Muscle layer of colon (tissue), 2 donors: Measurements from ENCODE around the gene ARL2BP.
"Not testable (repeated sequence)": the region's sequence is repeated elsewhere in the genome, so short reads cannot be mapped to it uniquely, and the experiment has no call there.

Experiments used
- H3K27ac ChIP-seq: one replicate; pipeline ENCODE4 v1.7.0; 2013; ENCODE audit warnings: low read depth, mild to moderate bottlenecking, low read length, moderate library complexity
- H3K27me3 ChIP-seq, 2 donors: one replicate each; pipeline ENCODE4 v1.7.0; 2013; ENCODE audit warnings: low read length in 2 of 2, mild to moderate bottlenecking in 2 of 2; ENCODE audit not compliant: insufficient read depth in 2 of 2, control insufficient read depth in 1 of 2
- H3K36me3 ChIP-seq: one replicate; pipeline ENCODE4 v1.7.0; 2013; ENCODE audit warnings: mild to moderate bottlenecking, low read length; ENCODE audit not compliant: insufficient read depth
- H3K4me1 ChIP-seq: one replicate; pipeline ENCODE4 v1.7.0; 2013; ENCODE audit warnings: mild to moderate bottlenecking, low read length; ENCODE audit not compliant: insufficient read depth
- H3K4me3 ChIP-seq, 2 donors: one replicate each; pipeline ENCODE4 v1.7.0; 2013; ENCODE audit warnings: low read length in 2 of 2, low read depth in 1 of 2, mild to moderate bottlenecking in 1 of 2, moderate library complexity in 1 of 2
- H3K9ac ChIP-seq: one replicate; pipeline ENCODE4 v1.7.0; 2013; ENCODE audit warnings: low read length
- H3K9me3 ChIP-seq: one replicate; pipeline ENCODE4 v1.7.0; 2013; ENCODE audit warnings: mild to moderate bottlenecking, low read length
- donor health status: abdominal sarcoma.
- donor health status: Adenocarcinoma of cecum.

The ARL2BP gene

GRCh38 chr16:57244767-57245471, at the start of gene ARL2BP:
ARL2BP (plus strand) TSS chr16:57245259; CDS start chr16:57245368, 109 bp downstream.
- Histone ChIP-seq H3K4me3 (peak within 1 kb of the TSS; percentile 59 to 88), H3K27ac (peak within 1 kb of the TSS; percentile 87), H3K4me1 (peaks cover 9% of the 10 kb centered on the region), H3K27me3 (no peaks in the 10 kb centered on the region), H3K9ac (peak within 1 kb of the TSS; percentile 50), H3K9me3 (no peaks in the 10 kb centered on the region), H3K36me3 (peaks cover 23% of the 10 kb centered on the region)

- H3K4me3 ChIP-seq = no peak overlapping the region
- no peaks in the 10 kb centered on the region for H3K36me3 ChIP-seq
- H3K27me3 ChIP-seq = no peaks in the 10 kb centered on the region
- H3K27ac ChIP-seq = no peak overlapping the region
- H3K9me3 ChIP-seq = no peaks in the 10 kb centered on the region
- H3K4me1 ChIP-seq = peaks cover 35% of the 10 kb centered on the region
- H3K9ac ChIP-seq = no peak overlapping the region
Observed at GRCh38 chr16:57196286-57196685, 48.8 kb upstream of the ARL2BP start.

GRCh38 chr16:57196753-57197152, 48.3 kb upstream of the ARL2BP start:
- H3K9me3 ChIP-seq = no peaks in the 10 kb centered on the region
- no peak overlapping the region for H3K9ac ChIP-seq
- H3K27ac ChIP-seq = no peak overlapping the region
- H3K4me3 ChIP-seq = no peak overlapping the region
- H3K27me3 ChIP-seq = no peaks in the 10 kb centered on the region
- H3K36me3 ChIP-seq = no peaks in the 10 kb centered on the region
- peaks cover 32% of the 10 kb centered on the region for H3K4me1 ChIP-seq

- not testable (repeated sequence) for H3K4me3 ChIP-seq, H3K9me3 ChIP-seq, H3K27ac ChIP-seq, H3K9ac ChIP-seq, H3K27me3 ChIP-seq
- H3K4me1 ChIP-seq = peaks cover 15% of the 10 kb centered on the region
- H3K36me3 ChIP-seq = peaks cover 11% of the 10 kb centered on the region
Observed at GRCh38 chr16:57200321-57200720, 44.7 kb upstream of the ARL2BP start.

GRCh38 chr16:57200926-57201325, 44.1 kb upstream of the ARL2BP start:
- not testable (repeated sequence) for H3K4me3 ChIP-seq, H3K9ac ChIP-seq, H3K27ac ChIP-seq, H3K27me3 ChIP-seq, H3K9me3 ChIP-seq
- peaks cover 16% of the 10 kb centered on the region for H3K36me3 ChIP-seq
- peaks cover 15% of the 10 kb centered on the region for H3K4me1 ChIP-seq

- H3K9ac ChIP-seq = no peak overlapping the region
- H3K27me3 ChIP-seq = no peaks in the 10 kb centered on the region
- H3K27ac ChIP-seq = no peak overlapping the region
- peaks cover 2% of the 10 kb centered on the region for H3K4me1 ChIP-seq
- peaks cover 23% of the 10 kb centered on the region for H3K36me3 ChIP-seq
- no peaks in the 10 kb centered on the region for H3K9me3 ChIP-seq
- H3K4me3 ChIP-seq = no peak overlapping the region
Observed at GRCh38 chr16:57202095-57202886, 42.8 kb upstream of the ARL2BP start.

- Histone ChIP-seq H3K9ac (no peak overlapping the region), H3K9me3 (no peaks in the 10 kb centered on the region), H3K27ac (no peak overlapping the region), H3K4me1 (no peaks in the 10 kb centered on the region), H3K4me3 (no peak overlapping the region), H3K27me3 (no peaks in the 10 kb centered on the region), H3K36me3 (peaks cover 29% of the 10 kb centered on the region)
Observed at GRCh38 chr16:57203451-57203850, 41.6 kb upstream of the ARL2BP start.

- Histone ChIP-seq H3K9ac (no peak overlapping the region), H3K9me3 (no peaks in the 10 kb centered on the region), H3K4me3 (no peak overlapping the region), H3K4me1 (no peaks in the 10 kb centered on the region), H3K27ac (no peak overlapping the region), H3K36me3 (peaks cover 36% of the 10 kb centered on the region), H3K27me3 (no peaks in the 10 kb centered on the region)
Observed at GRCh38 chr16:57204675-57205074, 40.4 kb upstream of the ARL2BP start.

- Histone ChIP-seq H3K27me3 (no peaks in the 10 kb centered on the region), H3K27ac (no peak overlapping the region), H3K36me3 (peaks cover 65% of the 10 kb centered on the region), H3K9ac (no peak overlapping the region), H3K4me1 (no peaks in the 10 kb centered on the region), H3K4me3 (no peak overlapping the region), H3K9me3 (no peaks in the 10 kb centered on the region)
Observed at GRCh38 chr16:57208926-57209325, 36.1 kb upstream of the ARL2BP start.

GRCh38 chr16:57209780-57210179, 35.3 kb upstream of the ARL2BP start:
- no peaks in the 10 kb centered on the region for H3K27me3 ChIP-seq
- H3K27ac ChIP-seq = no peak overlapping the region
- no peaks in the 10 kb centered on the region for H3K9me3 ChIP-seq
- H3K4me3 ChIP-seq = no peak overlapping the region
- peaks cover 68% of the 10 kb centered on the region for H3K36me3 ChIP-seq
- H3K4me1 ChIP-seq = no peaks in the 10 kb centered on the region
- no peak overlapping the region for H3K9ac ChIP-seq

GRCh38 chr16:57213462-57213861, 31.6 kb upstream of the ARL2BP start:
- Histone ChIP-seq H3K27me3 (no peaks in the 10 kb centered on the region), H3K9ac (no peak overlapping the region), H3K27ac (no peak overlapping the region), H3K4me1 (no peaks in the 10 kb centered on the region), H3K4me3 (no peak overlapping the region), H3K36me3 (peaks cover 75% of the 10 kb centered on the region), H3K9me3 (peaks cover 9% of the 10 kb centered on the region)
